HG02981 (cell line): ENCODE measurements around the gene SLC5A2.
"Not testable (repeated sequence)": the region's sequence is repeated elsewhere in the genome, so short reads cannot be mapped to it uniquely, and the experiment has no call there.

Source experiments
- ATAC-seq: cut with Tn5 transposase; IDR thresholded peaks from one replicate; pipeline ENCODE4 v1.9.1; 2021; ENCODE audit warnings: mild to moderate bottlenecking, moderate library complexity; ENCODE audit not compliant: unreplicated experiment

SLC5A2 gene

GRCh38 chr16:31491778-31492418 is 9.0 kb downstream of the SLC5A2 start:
- no peak for ATAC-seq

- no peak for ATAC-seq
Observed at GRCh38 chr16:31493506-31494125, 10.7 kb downstream of the SLC5A2 start.

- no peak for ATAC-seq
Observed at GRCh38 chr16:31496670-31497069, 13.7 kb downstream of the SLC5A2 start.

- ATAC-seq: no peak
Observed at GRCh38 chr16:31498493-31498892, 15.6 kb downstream of the SLC5A2 start.

DNA sequence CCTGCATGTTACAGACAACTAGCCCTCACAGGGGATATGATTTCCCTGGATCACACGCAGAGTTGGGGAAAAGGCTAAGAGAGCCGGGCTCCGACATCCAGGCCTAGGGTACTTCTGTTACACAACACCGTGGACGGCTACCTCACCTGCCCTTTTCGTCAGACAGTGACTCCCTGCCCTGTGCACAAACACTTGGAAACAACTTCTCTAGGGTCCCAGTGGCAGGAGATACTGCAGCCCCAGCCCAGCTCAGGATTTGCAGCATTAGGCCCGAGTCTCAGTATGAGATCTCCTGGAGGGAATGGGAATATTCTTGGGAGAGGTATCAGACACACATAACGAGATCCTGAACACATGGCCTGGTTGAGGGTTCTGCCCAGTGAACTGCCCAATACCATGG is 17.0 kb downstream of the SLC5A2 start:
- no peak for ATAC-seq

GRCh38 chr16:31501226-31501965 is 18.5 kb downstream of the SLC5A2 start:
- no peak for ATAC-seq

GRCh38 chr16:31501966-31502348 is 19.0 kb downstream of the SLC5A2 start:
- no peak for ATAC-seq

- no peak for ATAC-seq
Observed at GRCh38 chr16:31502981-31503380, 20.1 kb downstream of the SLC5A2 start.

- ATAC-seq: not testable (repeated sequence)
Observed at GRCh38 chr16:31503555-31503954, 20.6 kb downstream of the SLC5A2 start.

DNA sequence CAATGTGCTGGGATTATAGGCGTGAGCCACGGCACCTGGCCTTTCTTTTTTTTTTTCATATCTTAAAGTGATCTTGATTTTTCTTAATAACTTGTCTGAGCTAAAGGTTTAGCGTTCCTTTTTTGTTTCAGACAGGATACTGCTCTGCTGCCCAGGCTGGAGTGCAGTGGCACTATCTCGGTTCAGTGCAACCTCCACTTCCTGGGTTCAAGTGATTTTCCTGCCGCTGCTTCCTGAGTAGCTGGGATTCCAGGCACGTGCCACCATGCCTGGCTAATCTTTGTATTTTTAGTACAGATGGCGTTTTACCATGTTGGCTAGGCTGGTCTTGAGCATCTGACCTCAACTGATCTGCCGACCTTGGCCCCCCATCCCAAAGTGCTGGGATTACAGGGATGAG is 21.2 kb downstream of the SLC5A2 start:
- ATAC-seq: no peak

DNA sequence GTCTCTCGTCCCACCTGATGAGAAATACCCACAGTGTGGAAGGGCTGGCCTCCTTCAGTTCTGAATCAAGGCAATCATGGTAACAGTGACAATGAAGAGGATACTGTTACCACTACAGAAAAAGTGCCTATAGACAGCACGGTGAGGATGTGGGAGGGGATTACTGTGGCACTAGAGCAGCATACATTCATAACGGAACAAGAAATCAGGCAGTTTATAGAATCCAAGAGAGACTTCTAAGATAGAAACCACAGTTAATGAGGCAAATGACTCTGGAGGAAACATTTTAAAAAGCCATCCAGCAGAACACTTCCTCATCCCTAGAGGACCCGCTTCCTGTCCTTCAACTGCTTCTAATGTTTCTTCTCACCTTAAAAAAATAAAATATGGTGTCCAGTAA is 22.6 kb downstream of the SLC5A2 start:
- ATAC-seq: peak; percentile 42

GRCh38 chr16:31507617-31507928 is 24.6 kb downstream of the SLC5A2 start:
- ATAC-seq: no peak

- ATAC-seq: peak; percentile 88
Observed at GRCh38 chr16:31507929-31508705, 25.2 kb downstream of the SLC5A2 start, which contains the start of gene RUSF1. Gene RUSF1 (minus strand): TSS chr16:31508391. CDS start chr16:31508373, 18 bp downstream.

DNA sequence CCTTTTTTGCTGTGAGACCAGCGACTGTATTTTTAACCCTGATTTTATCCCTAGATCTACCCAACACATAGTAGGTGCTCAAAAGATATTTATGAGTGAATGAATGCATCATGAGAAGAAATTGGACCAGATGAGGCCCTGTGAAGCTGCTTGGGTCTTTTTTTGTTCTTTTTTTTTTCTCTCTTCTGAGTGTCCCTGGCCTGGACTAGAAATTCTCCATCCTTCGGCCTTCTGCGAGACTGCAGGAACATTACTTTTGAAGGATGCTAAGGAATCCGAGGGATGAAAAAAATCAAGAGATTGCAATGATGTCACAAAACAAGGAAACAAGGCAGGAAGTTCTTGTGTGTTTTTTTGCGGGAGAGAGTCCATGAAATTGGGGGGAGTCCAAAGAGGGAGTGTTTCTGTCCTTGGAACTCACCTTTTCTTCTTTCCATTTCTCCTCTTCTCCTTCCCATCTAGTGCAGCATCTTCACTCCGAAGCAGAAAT is 25.8 kb downstream of the SLC5A2 start:
- ATAC-seq: no peak

DNA sequence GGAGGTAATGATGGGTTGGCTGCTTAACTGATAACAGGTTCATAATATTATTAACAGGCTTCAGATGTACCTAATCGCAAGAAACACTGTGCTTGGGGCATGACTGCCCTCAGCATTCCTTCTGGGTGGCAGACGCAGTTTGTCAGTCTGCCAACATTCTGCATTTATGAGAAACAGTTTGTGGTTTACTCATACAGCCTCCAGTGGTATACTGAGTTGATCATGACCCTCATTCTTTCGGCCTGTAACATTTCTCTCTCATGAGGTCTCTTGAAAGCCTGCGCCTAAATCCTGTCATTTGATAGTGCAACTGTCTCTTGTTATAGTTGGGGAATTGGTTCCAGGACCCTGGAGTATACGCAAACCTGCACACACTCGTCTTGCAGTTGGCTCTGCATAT is 30.2 kb downstream of the SLC5A2 start:
- no peak for ATAC-seq

DNA sequence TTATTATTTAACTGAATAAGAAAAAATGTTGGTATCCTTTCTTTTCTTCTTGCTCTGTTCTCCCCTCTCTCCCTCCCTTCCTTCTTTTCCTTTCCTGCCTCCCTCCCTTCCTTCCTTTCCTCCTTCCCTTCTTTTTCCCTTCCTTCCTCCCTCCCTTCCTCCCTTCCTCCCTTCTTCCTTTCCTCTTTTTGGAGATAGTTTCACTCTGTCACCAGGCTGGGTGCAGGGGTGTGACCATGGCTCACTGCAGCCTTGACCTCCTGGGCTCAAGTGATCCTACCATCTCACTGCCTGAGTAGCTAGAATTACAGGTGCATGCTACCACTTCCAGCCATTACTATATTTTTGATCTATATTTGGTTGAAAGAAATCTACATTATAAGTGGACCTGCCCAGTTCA is 31.0 kb downstream of the SLC5A2 start:
- no peak for ATAC-seq

- ATAC-seq: no peak
Observed at GRCh38 chr16:31517800-31518402, 35.0 kb downstream of the SLC5A2 start.

- no peak for ATAC-seq
Observed at GRCh38 chr16:31519759-31520431, 37.0 kb downstream of the SLC5A2 start.

- ATAC-seq: no peak
Observed at GRCh38 chr16:31521368-31521767, 38.4 kb downstream of the SLC5A2 start.

DNA sequence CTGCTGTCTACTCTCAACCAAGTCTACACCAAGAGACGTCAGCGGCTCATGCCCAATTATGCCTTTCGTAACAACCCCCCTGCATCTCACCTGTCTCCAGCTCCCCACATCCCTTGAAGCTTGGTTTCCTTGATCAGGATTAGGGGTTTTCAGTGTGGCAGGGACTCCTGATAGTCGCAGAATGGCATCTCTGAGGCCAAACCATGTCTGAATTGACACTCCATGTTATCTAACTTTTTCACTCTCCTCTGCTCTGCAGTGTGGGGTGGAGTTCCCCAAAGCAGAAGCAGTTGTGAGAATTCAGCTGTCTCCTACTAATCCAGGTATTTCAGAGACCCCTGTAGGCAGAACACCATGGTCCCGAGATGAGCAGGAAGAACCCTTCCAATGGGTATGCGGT is 39.1 kb downstream of the SLC5A2 start:
- ATAC-seq: no peak
